ENCODE data around the gene C12orf42. TPM values are rescaled to one million over a fixed set of nuclear protein-coding genes. Genes with fewer than 3 reads are reported as not detected.

The C12orf42 gene
- total RNA-seq, 4 donors from 2014 or later, result 0.38 TPM; not detected in 3

GRCh38 chr12:103513875-103514274 lies 18.1 kb upstream of the C12orf42 start:
- TF ChIP-seq, protein P1, sequence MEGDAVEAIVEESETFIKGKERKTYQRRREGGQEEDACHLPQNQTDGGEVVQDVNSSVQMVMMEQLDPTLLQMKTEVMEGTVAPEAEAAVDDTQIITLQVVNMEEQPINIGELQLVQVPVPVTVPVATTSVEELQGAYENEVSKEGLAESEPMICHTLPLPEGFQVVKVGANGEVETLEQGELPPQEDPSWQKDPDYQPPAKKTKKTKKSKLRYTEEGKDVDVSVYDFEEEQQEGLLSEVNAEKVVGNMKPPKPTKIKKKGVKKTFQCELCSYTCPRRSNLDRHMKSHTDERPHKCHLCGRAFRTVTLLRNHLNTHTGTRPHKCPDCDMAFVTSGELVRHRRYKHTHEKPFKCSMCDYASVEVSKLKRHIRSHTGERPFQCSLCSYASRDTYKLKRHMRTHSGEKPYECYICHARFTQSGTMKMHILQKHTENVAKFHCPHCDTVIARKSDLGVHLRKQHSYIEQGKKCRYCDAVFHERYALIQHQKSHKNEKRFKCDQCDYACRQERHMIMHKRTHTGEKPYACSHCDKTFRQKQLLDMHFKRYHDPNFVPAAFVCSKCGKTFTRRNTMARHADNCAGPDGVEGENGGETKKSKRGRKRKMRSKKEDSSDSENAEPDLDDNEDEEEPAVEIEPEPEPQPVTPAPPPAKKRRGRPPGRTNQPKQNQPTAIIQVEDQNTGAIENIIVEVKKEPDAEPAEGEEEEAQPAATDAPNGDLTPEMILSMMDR (IDR thresholded peaks at IDR 0.05; ENCODE audit: low read depth), result no peak

DNA sequence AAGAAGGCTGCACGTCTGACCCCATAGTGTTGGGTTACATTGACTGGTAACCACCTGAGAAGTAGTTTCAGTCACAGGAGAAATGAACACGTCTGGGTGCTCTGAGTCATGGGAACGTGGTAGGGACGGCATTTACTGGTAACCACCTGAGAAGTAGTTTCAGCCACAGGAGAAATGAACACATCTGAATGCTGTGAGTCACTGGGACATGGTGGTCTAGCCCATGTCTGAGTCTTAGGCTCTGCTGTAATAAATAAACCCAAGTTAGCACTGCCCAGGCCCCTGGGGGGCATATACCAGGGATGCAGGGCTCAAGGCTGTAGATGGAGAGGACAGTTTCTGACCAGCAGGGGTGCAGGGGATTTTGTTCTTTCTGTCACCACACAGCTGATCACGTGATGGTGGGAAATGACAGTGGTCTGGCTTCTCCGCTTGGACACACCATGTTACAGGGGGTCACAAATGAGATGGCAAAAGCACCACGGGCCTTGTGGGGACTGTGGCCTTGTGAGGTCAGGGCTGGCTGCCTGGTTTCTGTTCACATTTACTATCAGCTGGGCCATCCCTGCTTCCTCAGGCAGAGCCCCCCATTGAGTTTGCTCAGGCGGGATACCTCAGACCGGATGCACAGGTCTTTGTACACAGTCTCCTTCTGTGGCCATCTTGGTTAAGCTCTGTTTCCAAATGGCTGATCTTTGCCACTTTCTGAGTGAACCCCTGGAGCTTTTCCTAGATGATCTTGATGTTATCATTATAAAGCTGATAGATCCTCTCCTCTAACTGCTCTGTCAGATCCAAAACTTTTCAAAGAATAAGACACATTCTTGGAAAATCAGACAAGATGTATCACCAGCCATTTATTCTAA lies 9.8 kb upstream of the C12orf42 start:
- TF ChIP-seq, protein P1 (IDR thresholded peaks at IDR 0.05; ENCODE audit: low read depth), result no peak

- TF ChIP-seq, protein P1 (IDR thresholded peaks at IDR 0.05; ENCODE audit: low read depth), result no peak
Observed at GRCh38 chr12:103504606-103505005, 8.8 kb upstream of the C12orf42 start.

DNA sequence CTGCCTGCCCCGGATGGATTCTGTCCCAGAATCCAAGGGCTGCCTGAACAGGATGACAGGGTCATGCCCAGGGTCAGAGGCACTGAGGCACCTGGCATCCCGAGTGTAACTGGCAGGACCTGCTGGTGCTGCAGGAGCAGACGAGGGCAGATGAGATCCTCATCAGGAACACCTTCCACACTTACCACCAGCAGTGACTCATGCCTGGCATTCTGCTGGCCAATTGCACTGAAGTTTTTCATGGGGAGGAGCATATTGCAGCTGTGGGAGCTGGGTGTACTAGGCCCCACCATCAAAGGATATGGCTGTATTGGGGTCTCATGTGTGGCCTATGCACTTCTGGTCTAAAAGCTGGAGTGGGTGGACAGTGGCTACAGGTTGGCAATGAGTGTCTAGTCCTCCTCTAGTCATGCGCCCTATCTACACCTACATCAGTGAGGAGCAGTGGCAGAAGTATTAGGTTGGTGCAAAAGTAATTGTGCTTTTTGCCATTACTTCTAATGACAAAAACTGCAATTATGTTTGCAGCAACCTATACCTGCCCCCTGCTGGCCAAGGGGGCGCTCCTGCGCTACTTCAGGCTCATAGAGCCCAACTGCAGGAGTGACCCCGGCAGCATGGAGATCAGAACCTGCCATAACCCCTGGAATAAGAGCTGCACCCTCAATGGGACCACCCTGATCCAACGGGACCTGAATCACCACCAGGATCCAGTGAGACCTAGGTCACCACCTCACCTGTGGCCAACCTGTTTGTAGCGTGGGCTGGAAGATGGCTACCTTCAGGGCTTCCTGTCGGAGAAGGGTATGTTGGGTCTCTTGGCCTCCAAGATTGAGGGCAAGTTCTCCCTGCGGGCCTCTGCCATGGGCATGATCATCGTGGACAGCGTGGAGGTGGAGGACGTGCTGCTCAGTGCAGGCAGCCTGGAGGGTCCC lies 8.0 kb upstream of the C12orf42 start:
- TF ChIP-seq, protein P1 (IDR thresholded peaks at IDR 0.05; ENCODE audit: low read depth), result no peak

DNA sequence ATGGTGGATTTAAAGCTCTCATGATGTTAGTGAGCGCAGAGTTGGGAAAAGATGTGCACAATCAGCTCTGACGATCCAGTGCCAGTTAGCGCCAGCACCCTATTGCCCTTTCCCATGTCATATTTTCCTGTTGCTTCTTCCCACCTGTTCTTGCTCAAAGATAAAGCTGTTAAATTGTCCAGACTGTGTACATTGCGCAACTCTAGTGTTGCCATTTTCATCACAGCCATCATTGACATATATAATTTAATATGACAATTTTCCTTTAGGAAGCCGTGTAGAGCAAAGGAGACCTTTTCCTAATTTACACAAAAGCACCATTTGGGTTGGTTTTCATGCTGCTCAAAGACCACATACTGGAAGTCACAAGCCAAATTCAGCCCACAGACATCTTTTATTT lies 5.7 kb upstream of the C12orf42 start:
- TF ChIP-seq, protein P1 (IDR thresholded peaks at IDR 0.05; ENCODE audit: low read depth), result no peak

GRCh38 chr12:103499571-103499970 lies 3.8 kb upstream of the C12orf42 start:
- TF ChIP-seq, protein P1 (IDR thresholded peaks at IDR 0.05; ENCODE audit: low read depth), result no peak

DNA sequence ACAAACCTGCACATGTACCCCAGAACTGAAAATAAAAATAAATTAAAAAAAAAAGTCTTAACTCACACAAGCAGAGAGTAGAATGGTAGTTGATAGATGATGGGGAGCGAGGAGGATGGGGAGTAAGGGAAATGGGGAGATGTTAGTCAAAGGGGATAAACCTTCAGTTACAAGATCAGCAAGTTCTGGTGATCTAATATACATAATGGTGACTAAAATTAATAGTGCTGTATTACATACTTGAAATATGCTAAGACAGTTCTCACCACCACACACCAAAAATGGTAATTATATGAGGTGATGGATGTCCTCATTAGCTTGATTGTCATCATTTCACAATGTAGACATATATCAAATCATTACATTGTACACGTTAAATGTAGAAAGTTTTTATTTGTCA lies 3.2 kb upstream of the C12orf42 start:
- TF ChIP-seq, protein P1 (IDR thresholded peaks at IDR 0.05; ENCODE audit: low read depth), result no peak

Data from subcutaneous adipose tissue (tissue), 4 donors.